ENCODE data around the gene ZNF697. TPM values are rescaled to one million over a fixed set of nuclear protein-coding genes. Genes with fewer than 3 reads are reported as not detected.
A peak's percentile ranks its signal among the peaks of the same experiment; 100 is the strongest.
"Not testable (repeated sequence)": the region's sequence is repeated elsewhere in the genome, so short reads cannot be mapped to it uniquely, and the experiment has no call there.

Gene ZNF697
- total RNA-seq (2014; rRNA removed; shearing (Covaris generic); ENCODE audit: low replicate concordance): 1.6 TPM in 1 of 2 replicates, not detected in the other

- peak; percentile 93 for DNase-seq (ENCODE audit: low read depth)
- in situ Hi-C loops (cut with HindIII; ENCODE audit: low pct_unique_long_range_greater_than_20kb, low sequenced_read_pairs): no loop called here
Observed at GRCh38 chr1:119647734-119648619, at the start of gene ZNF697. Gene ZNF697, minus strand, starts transcription at chr1:119648266. Its CDS starts 22,166 bp downstream, at chr1:119626100.

- DNase-seq (ENCODE audit: low read depth): no peak
- in situ Hi-C loops (cut with HindIII; ENCODE audit: low pct_unique_long_range_greater_than_20kb, low sequenced_read_pairs): no loop called here
Observed at GRCh38 chr1:119697598-119697997, 49.5 kb upstream of the ZNF697 start.

- in situ Hi-C loops (cut with HindIII; ENCODE audit: low pct_unique_long_range_greater_than_20kb, low sequenced_read_pairs); DNase-seq (ENCODE audit: low read depth): not testable (repeated sequence)
Observed at GRCh38 chr1:119696863-119697262, 48.8 kb upstream of the ZNF697 start.

- no peak for DNase-seq (ENCODE audit: low read depth)
- in situ Hi-C loops (cut with HindIII; ENCODE audit: low pct_unique_long_range_greater_than_20kb, low sequenced_read_pairs): no loop called here
Observed at GRCh38 chr1:119689511-119689910, 41.4 kb upstream of the ZNF697 start.

- in situ Hi-C loops (cut with HindIII; ENCODE audit: low pct_unique_long_range_greater_than_20kb, low sequenced_read_pairs): no loop called here
- no peak for DNase-seq (ENCODE audit: low read depth)
Observed at GRCh38 chr1:119688810-119689209, 40.7 kb upstream of the ZNF697 start.

- in situ Hi-C loops (cut with HindIII; ENCODE audit: low pct_unique_long_range_greater_than_20kb, low sequenced_read_pairs): no loop called here
- DNase-seq (ENCODE audit: low read depth): no peak
Observed at GRCh38 chr1:119687434-119688079, 39.5 kb upstream of the ZNF697 start.

- in situ Hi-C loops (cut with HindIII; ENCODE audit: low pct_unique_long_range_greater_than_20kb, low sequenced_read_pairs): no loop called here
- no peak for DNase-seq (ENCODE audit: low read depth)
Observed at GRCh38 chr1:119686661-119687060, 38.6 kb upstream of the ZNF697 start.

- in situ Hi-C loops (cut with HindIII; ENCODE audit: low pct_unique_long_range_greater_than_20kb, low sequenced_read_pairs): no loop called here
- DNase-seq (ENCODE audit: low read depth): no peak
Observed at GRCh38 chr1:119683893-119684292, 35.8 kb upstream of the ZNF697 start.

GRCh38 chr1:119682141-119682540, 34.1 kb upstream of the ZNF697 start:
- in situ Hi-C loops (cut with HindIII; ENCODE audit: low pct_unique_long_range_greater_than_20kb, low sequenced_read_pairs): no loop called here
- DNase-seq (ENCODE audit: low read depth): no peak

GRCh38 chr1:119681560-119681959, 33.5 kb upstream of the ZNF697 start:
- in situ Hi-C loops (cut with HindIII; ENCODE audit: low pct_unique_long_range_greater_than_20kb, low sequenced_read_pairs): no loop called here

GRCh38 chr1:119680723-119681122, 32.7 kb upstream of the ZNF697 start:
- DNase-seq (ENCODE audit: low read depth): no peak
- in situ Hi-C loops (cut with HindIII; ENCODE audit: low pct_unique_long_range_greater_than_20kb, low sequenced_read_pairs): no loop called here

More at GRCh38 chr1:119681560-119681959, 33.5 kb upstream of the ZNF697 start:
- no peak for DNase-seq (ENCODE audit: low read depth)

- DNase-seq (ENCODE audit: low read depth): no peak
- in situ Hi-C loops (cut with HindIII; ENCODE audit: low pct_unique_long_range_greater_than_20kb, low sequenced_read_pairs): no loop called here
Observed at GRCh38 chr1:119680193-119680592, 32.1 kb upstream of the ZNF697 start.

- no peak for DNase-seq (ENCODE audit: low read depth)
- in situ Hi-C loops (cut with HindIII; ENCODE audit: low pct_unique_long_range_greater_than_20kb, low sequenced_read_pairs): no loop called here
Observed at GRCh38 chr1:119679223-119679622, 31.2 kb upstream of the ZNF697 start.

GRCh38 chr1:119676571-119677206, 28.6 kb upstream of the ZNF697 start:
- no peak for DNase-seq (ENCODE audit: low read depth)
- in situ Hi-C loops (cut with HindIII; ENCODE audit: low pct_unique_long_range_greater_than_20kb, low sequenced_read_pairs): no loop called here

GRCh38 chr1:119675349-119676345, 27.6 kb upstream of the ZNF697 start:
- peak; percentile 73 for DNase-seq (ENCODE audit: low read depth)
- in situ Hi-C loops (cut with HindIII; ENCODE audit: low pct_unique_long_range_greater_than_20kb, low sequenced_read_pairs): no loop called here

- DNase-seq (ENCODE audit: low read depth): no peak
- in situ Hi-C loops (cut with HindIII; ENCODE audit: low pct_unique_long_range_greater_than_20kb, low sequenced_read_pairs): no loop called here
Observed at GRCh38 chr1:119674835-119675289, 26.8 kb upstream of the ZNF697 start.

- in situ Hi-C loops (cut with HindIII; ENCODE audit: low pct_unique_long_range_greater_than_20kb, low sequenced_read_pairs): no loop called here
- no peak for DNase-seq (ENCODE audit: low read depth)
Observed at GRCh38 chr1:119674111-119674526, 26.1 kb upstream of the ZNF697 start.

Data from Caki2 (cell line).